Kidney glomerular epithelial cell (primary cell): Measurements from ENCODE around the gene MYRFL.
"Not testable (repeated sequence)": the region's sequence is repeated elsewhere in the genome, so short reads cannot be mapped to it uniquely, and the experiment has no call there.

Experiments
- DNase-seq: peaks from one replicate; lab custom pipeline; 2025; lab: John Stamatoyannopoulos, UW

Gene MYRFL

DNA sequence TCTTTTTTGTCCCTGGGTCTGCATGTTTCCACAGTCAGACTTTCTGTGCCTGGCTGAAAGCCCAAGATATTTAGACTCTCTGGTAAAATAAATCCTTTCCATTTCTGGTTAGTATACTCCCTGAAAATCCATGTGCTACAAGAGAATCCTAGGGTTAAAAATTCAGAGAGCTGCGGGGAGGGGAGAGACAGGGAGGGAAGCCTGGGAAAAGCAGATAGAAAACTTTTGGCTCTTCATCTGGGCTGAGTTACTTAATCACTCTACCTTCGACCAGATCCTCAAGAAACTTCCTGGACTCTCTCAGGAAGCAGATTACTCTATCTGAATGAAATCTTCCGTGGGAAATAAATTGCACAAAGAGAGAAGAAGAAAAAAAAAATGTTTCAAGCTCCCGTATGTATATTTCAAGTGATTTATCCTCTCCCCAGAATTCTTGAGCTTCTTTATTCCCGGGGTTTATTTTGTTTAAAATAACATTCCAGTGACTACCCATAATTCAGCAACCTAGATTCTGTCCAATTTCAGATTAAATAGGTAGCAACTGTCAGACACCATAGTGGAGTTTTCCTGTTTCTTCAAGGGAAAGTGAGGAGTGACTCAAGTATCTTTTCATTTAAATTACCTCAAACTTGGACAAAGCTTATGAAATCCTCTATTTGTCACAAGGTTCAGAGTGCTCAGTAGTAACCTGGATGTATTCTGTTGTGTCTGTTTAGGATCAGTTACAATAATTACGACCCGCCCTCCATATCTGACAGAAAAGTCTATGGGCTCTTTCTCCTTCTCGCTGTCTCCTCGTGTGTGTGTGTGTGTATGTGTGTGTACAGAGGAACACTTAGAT, 163.7 kb downstream of the MYRFL start:
- no peak for DNase-seq

DNA sequence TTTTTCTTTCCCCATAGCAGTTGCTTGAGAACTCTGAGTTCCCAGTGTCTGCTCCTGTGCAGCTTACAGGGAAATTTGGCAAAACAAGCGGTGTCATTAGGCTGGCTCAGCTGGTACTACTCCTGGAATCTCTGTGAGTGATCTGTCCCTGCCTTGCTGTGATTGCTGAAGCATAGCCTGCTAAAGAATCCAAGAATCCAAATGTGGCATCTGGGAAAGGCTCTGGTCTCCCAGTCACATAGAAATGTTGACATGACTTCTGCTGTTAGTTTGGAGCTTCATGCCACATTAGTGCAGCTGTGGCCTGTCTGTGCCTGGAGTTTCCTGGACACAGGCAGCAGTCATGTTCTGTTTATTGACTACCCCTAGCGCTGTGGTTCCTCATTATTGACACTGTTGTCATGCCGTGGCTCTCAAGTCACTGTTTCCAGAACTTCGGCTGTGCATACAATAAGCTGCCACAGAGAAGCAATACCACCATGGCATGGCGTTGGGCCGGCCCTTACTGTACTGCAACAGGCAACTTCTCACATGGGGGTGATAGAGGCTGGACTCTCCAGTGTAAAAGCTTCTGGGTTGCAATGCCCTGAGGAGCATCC, 166.8 kb downstream of the MYRFL start:
- DNase-seq = no peak

DNA sequence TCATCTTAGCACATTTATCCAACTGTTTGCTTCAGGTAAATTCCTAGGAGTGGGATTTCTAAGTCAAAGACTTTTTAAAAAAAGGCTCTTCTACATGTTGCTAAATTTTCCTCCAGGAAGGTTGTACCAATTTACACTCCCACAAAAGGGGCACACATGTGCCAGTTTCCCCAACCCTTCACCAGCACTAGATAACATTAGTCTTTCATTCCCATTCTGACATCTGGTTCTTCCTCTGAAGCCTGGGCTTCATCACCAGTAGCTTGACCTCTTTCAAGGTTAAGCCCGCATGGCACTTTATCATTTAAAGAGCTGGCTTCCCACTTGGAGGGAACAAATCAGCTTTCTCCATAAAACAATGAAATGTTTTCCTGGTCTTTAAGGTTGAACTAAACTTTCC, 168.4 kb downstream of the MYRFL start:
- no peak for DNase-seq

DNA sequence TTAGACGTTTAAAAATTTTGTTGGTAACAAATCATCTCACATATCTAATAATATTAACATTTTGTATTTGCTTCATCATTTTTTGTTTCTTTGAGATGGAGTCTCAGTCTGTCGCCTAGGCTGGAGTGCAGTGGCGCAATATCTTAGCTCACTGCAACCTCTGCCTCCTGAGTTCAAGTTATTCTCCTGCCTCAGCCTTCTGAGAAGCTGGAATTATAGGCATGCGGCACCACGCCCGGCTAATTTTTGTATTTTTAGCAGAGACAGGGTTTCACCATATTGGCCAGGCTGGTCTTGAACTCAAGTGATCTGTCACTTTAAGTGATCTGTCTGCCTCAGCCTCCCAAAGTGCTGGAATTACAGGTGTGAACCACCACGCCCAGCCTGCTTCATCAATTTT, 169.1 kb downstream of the MYRFL start:
- not testable (repeated sequence) for DNase-seq

DNA sequence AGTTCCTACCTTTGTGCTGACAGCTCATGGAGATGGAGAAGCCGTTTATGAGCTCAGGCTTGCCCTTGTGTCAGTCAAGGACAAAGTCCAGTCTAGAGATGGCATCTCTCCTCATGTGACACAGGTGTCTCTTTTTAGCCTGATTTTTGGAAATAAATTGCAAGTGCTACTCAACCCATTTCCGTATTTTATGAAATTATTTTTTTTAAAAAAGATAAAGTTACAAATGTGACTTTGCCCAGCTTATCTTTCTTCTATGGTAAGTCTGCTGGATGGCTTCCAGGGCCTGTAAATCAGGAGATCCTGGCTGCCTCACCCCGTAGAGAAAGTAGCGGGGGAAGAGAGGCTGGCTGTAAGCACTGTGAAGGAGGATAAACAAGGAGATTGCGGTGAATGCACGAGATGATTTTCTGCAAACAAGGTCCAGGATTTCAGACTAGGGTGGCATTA, 169.7 kb downstream of the MYRFL start:
- DNase-seq = no peak

DNA sequence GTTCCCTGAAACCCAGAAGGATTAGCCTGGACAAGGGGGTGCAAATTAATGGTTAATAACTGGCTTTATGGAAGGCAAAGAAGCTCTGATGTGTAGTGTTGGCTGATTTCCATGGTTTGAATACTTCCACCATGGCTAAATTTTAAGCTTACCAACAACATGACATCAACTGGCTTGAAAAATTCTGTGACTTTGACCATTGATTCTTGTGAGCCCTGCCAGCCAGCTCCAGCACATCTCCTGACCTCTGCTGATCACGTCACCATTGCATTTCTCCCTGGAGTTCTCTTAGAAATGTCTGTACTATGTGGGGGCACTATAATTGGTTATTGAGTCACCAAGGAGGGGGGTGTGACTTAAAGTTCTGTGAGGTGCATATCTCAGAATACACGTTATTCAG, 171.2 kb downstream of the MYRFL start:
- DNase-seq = no peak

DNA sequence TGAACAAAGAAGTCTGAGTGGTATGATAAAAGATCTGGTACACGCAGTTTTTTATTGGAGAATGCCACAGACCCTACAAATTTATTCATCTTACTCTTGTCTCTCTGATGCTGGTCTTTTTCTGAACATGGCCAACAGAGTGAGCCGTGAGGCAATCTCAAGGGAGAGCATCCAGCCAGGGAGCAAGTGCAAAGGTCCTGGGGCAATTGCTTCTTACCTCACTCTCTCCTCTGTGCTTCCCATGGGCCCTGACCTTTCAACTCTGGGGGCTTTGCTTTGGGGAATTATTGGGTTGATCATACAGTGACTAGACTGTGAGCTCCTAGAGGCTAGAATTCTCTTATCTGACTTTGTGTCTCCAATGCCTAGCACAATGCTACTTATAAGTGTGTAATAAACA, 171.7 kb downstream of the MYRFL start:
- DNase-seq = no peak

DNA sequence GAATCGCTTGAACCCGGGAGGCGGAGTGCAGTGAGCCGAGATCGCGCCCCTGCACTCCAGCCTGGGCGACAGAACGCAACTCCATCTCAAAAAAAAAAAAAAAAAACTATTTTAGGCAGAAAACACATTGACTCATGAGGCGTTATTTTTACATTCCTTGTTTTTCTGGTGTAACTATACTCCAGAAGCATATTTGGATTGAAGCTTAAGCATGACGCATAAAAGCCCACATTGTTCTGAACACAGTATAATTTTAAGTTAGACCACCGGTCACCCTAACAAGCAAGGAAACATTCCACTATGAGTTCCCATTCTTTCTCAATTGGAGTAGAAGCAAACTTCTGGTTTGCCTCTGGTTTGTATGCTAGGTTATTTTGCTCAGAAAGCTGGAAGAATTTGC, 173.0 kb downstream of the MYRFL start:
- DNase-seq = no peak

DNA sequence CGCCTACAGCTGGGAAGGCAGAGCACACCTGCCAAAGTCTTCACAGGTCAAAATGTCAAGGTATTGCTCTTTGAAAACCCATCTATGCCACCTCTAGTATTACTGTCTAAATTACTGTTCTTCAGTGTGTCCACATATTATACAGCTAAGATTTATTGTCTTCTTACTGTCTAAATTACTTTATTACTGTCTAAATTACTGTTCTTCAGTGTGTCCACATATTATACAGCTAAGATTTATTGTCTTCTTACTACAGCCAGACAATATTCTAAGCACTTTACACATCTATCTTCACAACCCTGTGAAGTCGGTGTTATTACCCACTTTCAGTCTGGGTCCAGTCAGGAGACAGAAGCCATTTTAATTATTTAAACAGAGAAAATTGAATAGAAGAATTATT, 173.9 kb downstream of the MYRFL start:
- DNase-seq = no peak

DNA sequence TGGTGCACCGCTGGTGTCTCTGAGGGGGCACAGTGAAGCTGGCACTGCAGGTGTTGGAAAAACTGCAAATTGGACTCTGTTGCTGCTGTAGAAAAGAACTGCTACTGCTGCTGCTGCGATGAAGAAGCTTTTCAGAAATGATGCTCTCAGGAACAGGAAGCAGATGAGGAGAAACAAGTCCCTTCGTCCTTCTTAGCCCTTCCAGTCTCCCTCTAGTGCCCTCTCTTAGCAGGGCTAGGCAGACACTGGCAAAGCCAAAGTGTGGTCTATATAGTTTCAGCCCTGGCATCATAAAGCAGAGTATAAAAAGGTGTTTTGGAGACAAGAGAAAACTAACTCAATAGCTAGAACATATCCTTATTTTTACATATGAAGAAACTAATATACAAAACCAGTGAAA, 174.5 kb downstream of the MYRFL start:
- DNase-seq = no peak

DNA sequence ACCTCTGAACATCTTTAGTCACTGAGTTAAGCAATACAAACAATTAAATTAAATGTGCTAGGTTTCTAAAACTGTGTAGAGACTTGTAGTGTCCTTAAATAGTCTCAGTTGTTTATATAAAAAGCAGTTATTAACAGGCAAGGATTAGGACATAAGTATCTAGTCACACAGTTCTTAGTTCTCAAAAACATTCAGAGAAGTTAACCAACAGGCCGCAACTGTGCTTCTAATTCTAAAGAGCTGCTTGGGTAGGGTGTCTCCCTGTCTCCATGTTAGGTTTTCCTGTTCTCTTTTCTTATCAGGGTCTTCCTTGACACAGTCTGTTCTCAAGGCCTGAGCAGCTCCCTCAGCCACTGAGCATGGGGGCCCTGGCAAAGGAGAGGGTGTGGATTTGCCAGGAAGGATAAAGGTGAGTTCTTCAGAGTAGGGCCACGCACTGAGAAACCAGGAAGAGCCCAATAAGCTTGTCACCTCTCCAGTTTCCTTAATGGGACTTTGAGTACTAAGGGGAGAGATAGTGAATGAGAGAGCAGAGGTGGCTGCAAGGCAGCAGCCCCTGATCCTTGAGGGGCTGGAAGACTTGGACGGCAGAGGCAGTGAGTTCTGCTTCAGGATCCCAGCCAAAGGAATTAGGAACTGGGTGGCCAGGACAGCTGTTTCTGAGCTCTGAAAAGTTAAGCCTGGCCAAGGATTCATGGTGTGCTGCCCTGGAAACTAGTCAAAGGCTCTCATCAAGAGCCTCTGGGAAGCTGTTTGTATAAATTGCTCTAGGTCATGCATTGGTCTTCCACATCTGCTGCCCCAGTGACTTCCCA, 177.3 kb downstream of the MYRFL start:
- no peak for DNase-seq

DNA sequence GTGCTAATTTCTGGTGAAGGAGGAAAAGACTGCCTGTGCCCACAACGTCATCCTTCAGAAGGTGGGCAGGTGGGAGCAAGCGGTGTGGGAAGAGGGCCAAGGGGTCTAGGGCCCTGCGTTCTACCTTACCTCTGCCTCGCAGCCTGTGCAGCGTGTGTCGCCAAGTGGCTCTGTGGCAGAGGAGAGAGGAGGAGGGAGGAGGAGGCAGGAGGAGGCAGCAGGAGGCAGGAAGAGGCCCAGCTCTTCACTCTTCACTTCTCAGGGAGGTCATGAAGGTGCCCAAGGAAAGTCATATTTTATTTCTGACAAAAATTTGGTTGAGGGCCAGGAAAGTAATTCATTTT, 177.9 kb downstream of the MYRFL start:
- DNase-seq = no peak

DNA sequence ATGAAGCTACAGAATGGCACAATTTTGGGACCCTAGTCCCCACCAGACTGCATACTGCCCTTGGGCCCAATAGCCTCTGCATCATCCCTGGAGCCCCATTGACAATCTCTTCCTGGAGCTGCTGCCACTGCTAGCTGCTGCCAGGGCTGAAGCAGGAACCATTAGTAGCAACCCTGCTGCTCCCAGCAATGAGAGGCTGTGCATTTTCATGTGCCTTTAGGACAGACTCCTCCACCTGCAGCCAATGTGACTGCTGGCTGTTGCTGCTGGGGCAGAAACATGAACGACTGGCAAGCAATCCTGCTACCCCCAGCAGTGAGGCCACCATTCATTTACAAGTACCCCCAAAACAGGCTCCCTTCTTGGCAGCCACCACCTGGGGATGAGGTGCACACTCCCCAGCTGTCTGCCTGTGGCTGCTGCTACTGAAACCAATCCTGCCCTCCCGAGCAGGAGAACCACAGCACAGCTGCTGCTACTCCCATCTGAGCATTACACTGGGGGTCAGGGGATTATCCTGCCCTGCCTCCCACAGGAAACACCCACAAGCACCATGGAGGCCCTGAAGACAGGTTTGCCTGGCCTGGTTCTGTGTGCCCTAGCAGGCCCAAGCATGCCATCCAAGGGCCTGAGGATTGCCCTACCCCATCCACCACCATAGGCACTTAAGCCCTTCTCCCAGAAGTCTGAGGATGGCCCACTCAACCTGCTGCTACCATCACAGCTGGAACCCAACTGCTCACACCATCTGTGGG, 181.0 kb downstream of the MYRFL start:
- no peak for DNase-seq

DNA sequence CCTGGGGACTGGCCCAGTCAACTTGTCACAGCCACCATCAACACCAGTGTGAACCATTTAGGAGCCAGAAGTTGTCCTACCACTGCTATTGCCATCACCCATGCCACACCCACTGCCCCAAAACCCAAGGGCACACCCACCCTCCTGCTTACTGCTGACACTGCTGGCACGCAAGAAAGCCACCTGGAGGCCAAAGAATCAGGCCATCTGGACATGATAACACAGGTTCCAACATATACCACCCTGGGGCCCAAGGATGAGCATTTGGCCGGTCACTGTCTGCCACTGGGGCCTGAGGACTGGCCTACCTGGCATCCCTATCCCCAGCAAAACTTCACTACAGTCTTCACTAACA, 181.6 kb downstream of the MYRFL start:
- DNase-seq = no peak

DNA sequence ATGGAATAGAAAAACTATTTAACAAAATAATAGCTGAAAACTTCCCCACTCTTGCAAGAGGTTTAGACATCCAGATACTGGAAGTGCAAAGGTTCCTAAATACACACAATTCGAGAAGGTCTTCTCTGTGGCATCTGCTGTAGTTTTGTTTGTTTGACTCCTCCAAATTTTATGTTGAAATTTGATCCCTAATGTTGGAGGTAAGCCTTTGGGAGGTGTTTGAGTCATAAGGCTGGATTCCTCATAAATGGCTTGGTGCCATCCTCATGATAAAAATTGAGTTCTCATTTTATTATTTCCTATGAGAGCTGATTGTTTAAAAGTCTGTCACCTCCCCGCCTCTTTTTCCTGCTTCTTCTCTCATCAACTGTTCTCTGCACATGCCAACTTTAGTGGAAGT, 182.7 kb downstream of the MYRFL start:
- no peak for DNase-seq
